ENCODE results near the gene THOP1.

Gene THOP1

GRCh38 chr19:2820112-2820702 is 34.9 kb downstream of the THOP1 start:
- DNase-seq, result peak; percentile 5

- DNase-seq, result no peak
Observed at GRCh38 chr19:2822846-2823245, 37.5 kb downstream of the THOP1 start.

- no peak for DNase-seq
Observed at GRCh38 chr19:2823646-2824045, 38.3 kb downstream of the THOP1 start.

- no peak for DNase-seq
Observed at GRCh38 chr19:2824129-2824528, 38.8 kb downstream of the THOP1 start.

GRCh38 chr19:2827022-2827421 is 41.7 kb downstream of the THOP1 start:
- DNase-seq, result no peak

GRCh38 chr19:2827840-2828489 is 42.7 kb downstream of the THOP1 start:
- DNase-seq, result no peak

- no peak for DNase-seq
Observed at GRCh38 chr19:2834294-2834871, 49.1 kb downstream of the THOP1 start.

- DNase-seq, result no peak
Observed at GRCh38 chr19:2837430-2837829, 52.1 kb downstream of the THOP1 start.

GRCh38 chr19:2840794-2841791 is 55.8 kb downstream of the THOP1 start, which contains the start of gene ZNF555:
Gene ZNF555, plus strand, starts transcription at chr19:2841475. Its CDS starts 98 bp downstream, at chr19:2841573.
- peak; percentile 99 for DNase-seq

- no peak for DNase-seq
Observed at GRCh38 chr19:2841855-2842574, 56.7 kb downstream of the THOP1 start.

- DNase-seq, result no peak
Observed at GRCh38 chr19:2845107-2845506, 59.8 kb downstream of the THOP1 start.

GRCh38 chr19:2846180-2846894 is 61.0 kb downstream of the THOP1 start:
- DNase-seq, result no peak

- no peak for DNase-seq
Observed at GRCh38 chr19:2847507-2847906, 62.2 kb downstream of the THOP1 start.

GRCh38 chr19:2848616-2849015 is 63.3 kb downstream of the THOP1 start:
- no peak for DNase-seq

- no peak for DNase-seq
Observed at GRCh38 chr19:2850256-2850925, 65.1 kb downstream of the THOP1 start.

- no peak for DNase-seq
Observed at GRCh38 chr19:2852598-2852997, 67.3 kb downstream of the THOP1 start.

GRCh38 chr19:2853015-2853606 is 67.8 kb downstream of the THOP1 start:
- DNase-seq, result no peak

GRCh38 chr19:2854849-2855248 is 69.5 kb downstream of the THOP1 start:
- DNase-seq, result no peak

GRCh38 chr19:2856457-2857050 is 71.3 kb downstream of the THOP1 start:
- DNase-seq, result no peak

GRCh38 chr19:2858864-2859263 is 73.6 kb downstream of the THOP1 start:
- DNase-seq, result no peak

All from NCI-H2171 (cell line).